ENCODE measurements around the gene ADCY7. TPM values are rescaled to one million over a fixed set of nuclear protein-coding genes. Genes with fewer than 3 reads are reported as not detected.

The ADCY7 gene
- total and polyA plus RNA-seq, 4 donors = 20.9 to 105 (median 38.5) TPM

GRCh38 chr16:50320310-50320709 is 54.0 kb downstream of the ADCY7 start:
- Histone ChIP-seq H3K27ac (ENCODE audit: low read depth in 1 of 2, low read length in 1 of 2) (no peak overlapping the region), H3K27me3 (ENCODE audit: control insufficient read depth in 3 of 3, insufficient read depth in 3 of 3, low read length in 2 of 3) (no peaks in the 10 kb centered on the region), H3K36me3 (ENCODE audit: control insufficient read depth in 4 of 4, insufficient read depth in 4 of 4, low read length in 4 of 4) (peaks cover 33 to 55% (median 43%) of the 10 kb centered on the region in 4 donors), H3K4me1 (ENCODE audit: control insufficient read depth in 5 of 5, insufficient read depth in 5 of 5, low read length in 5 of 5) (no peaks in the 10 kb centered on the region), H3K9me3 (ENCODE audit: control insufficient read depth in 4 of 4, insufficient read depth in 3 of 4, low read length in 3 of 4) (no peaks in the 10 kb centered on the region), H3K9ac (ENCODE audit: insufficient read depth in 1 of 2, low read length in 2 of 2) (no peak overlapping the region), H3K4me3 (no peak overlapping the region)
- ATAC-seq (ENCODE audit: insufficient read depth, low FRiP score) (no peak), DNase-seq (no peak)
- WGBS, 2 donors = 90 to 94% methylated on average over 5 of the region's 5 CpGs
- TF ChIP-seq, protein P1, sequence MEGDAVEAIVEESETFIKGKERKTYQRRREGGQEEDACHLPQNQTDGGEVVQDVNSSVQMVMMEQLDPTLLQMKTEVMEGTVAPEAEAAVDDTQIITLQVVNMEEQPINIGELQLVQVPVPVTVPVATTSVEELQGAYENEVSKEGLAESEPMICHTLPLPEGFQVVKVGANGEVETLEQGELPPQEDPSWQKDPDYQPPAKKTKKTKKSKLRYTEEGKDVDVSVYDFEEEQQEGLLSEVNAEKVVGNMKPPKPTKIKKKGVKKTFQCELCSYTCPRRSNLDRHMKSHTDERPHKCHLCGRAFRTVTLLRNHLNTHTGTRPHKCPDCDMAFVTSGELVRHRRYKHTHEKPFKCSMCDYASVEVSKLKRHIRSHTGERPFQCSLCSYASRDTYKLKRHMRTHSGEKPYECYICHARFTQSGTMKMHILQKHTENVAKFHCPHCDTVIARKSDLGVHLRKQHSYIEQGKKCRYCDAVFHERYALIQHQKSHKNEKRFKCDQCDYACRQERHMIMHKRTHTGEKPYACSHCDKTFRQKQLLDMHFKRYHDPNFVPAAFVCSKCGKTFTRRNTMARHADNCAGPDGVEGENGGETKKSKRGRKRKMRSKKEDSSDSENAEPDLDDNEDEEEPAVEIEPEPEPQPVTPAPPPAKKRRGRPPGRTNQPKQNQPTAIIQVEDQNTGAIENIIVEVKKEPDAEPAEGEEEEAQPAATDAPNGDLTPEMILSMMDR (IDR thresholded peaks at IDR 0.05; ENCODE audit: control extremely low read depth, extremely low read depth) = no peak

- DNase-seq = no peak
- WGBS, 2 donors = 91 to 95% methylated on average over 1 of the region's 1 CpG
- H3K27ac ChIP-seq (ENCODE audit: low read depth in 1 of 2, low read length in 1 of 2) = no peak overlapping the region
- H3K36me3 ChIP-seq (ENCODE audit: control insufficient read depth in 4 of 4, insufficient read depth in 4 of 4, low read length in 4 of 4) = peaks cover 29 to 42% (median 34%) of the 10 kb centered on the region in 4 donors
- no peaks in the 10 kb centered on the region for H3K27me3 ChIP-seq (ENCODE audit: control insufficient read depth in 3 of 3, insufficient read depth in 3 of 3, low read length in 2 of 3)
- no peak for ATAC-seq (ENCODE audit: insufficient read depth, low FRiP score)
- H3K9me3 ChIP-seq (ENCODE audit: control insufficient read depth in 4 of 4, insufficient read depth in 3 of 4, low read length in 3 of 4) = no peaks in the 10 kb centered on the region
- H3K4me3 ChIP-seq = no peak overlapping the region
- TF ChIP-seq, protein P1 (IDR thresholded peaks at IDR 0.05; ENCODE audit: control extremely low read depth, extremely low read depth) = no peak
- H3K4me1 ChIP-seq (ENCODE audit: control insufficient read depth in 5 of 5, insufficient read depth in 5 of 5, low read length in 5 of 5) = no peaks in the 10 kb centered on the region
- no peak overlapping the region for H3K9ac ChIP-seq (ENCODE audit: insufficient read depth in 1 of 2, low read length in 2 of 2)
Measured at GRCh38 chr16:50322333-50322732, 56.0 kb downstream of the ADCY7 start.

GRCh38 chr16:50323335-50324011 is 57.1 kb downstream of the ADCY7 start:
- ATAC-seq (ENCODE audit: insufficient read depth, low FRiP score) = no peak
- Histone ChIP-seq H3K27me3 (ENCODE audit: control insufficient read depth in 3 of 3, insufficient read depth in 3 of 3, low read length in 2 of 3) (no peaks in the 10 kb centered on the region), H3K4me1 (ENCODE audit: control insufficient read depth in 5 of 5, insufficient read depth in 5 of 5, low read length in 5 of 5) (no peaks in the 10 kb centered on the region), H3K4me3 (no peak overlapping the region), H3K9me3 (ENCODE audit: control insufficient read depth in 4 of 4, insufficient read depth in 3 of 4, low read length in 3 of 4) (no peaks in the 10 kb centered on the region), H3K27ac (ENCODE audit: low read depth in 1 of 2, low read length in 1 of 2) (no peak overlapping the region), H3K36me3 (ENCODE audit: control insufficient read depth in 4 of 4, insufficient read depth in 4 of 4, low read length in 4 of 4) (peaks cover 30 to 48% (median 34%) of the 10 kb centered on the region in 4 donors), H3K9ac (ENCODE audit: insufficient read depth in 1 of 2, low read length in 2 of 2) (no peak overlapping the region)
- peak in 2 of 3 donors; percentile 45 to 61 for DNase-seq
- TF ChIP-seq, protein P1 (IDR thresholded peaks at IDR 0.05; ENCODE audit: control extremely low read depth, extremely low read depth) = no peak
- WGBS, 2 donors = 65 to 77% methylated on average over 11 of the region's 11 CpGs

Measured in lung (tissue), 12 donors.